ENCODE measurements around the gene PPP1R8. TPM values are rescaled to one million over a fixed set of nuclear protein-coding genes. Genes with fewer than 3 reads are reported as not detected.

PPP1R8 gene
- total RNA-seq, 1 experiment from 2014 or later: 57.4 TPM

- RAD21 ChIA-PET (ENCODE audit: low non-redundant PET in 1 of 2, low total read pairs in 2 of 2, uncharacterized antibody in 2 of 2, unreplicated experiment in 2 of 2): no interaction called here
- Histone ChIP-seq H2AFZ (ENCODE audit: low read depth, low read length, poor library complexity, severe bottlenecking) (no peak overlapping the region), H3K36me3 (ENCODE audit: control insufficient read depth in 1 of 2, insufficient read depth in 2 of 2, low read length in 2 of 2) (peaks cover 0 to 5% of the 10 kb centered on the region in 2 experiments; a peak in 2 of 4 replicates), H3K27ac (ENCODE audit: low read depth, low read length) (no peak overlapping the region), H3K4me2 (ENCODE audit: low read length) (no peak overlapping the region), H4K20me1 (ENCODE audit: insufficient read depth) (no peaks in the 10 kb centered on the region), H3K4me3 (replicated peaks in 1 of 2; ENCODE audit: low read depth in 1 of 2, low read length in 2 of 2) (no peak overlapping the region), H3K9me2 (ENCODE audit: insufficient read depth) (no peaks in the 10 kb centered on the region), H3K9me3 (ENCODE audit: control insufficient read depth in 1 of 2, insufficient read depth in 1 of 2, low read depth in 1 of 2, low read length in 2 of 2) (no peaks in the 10 kb centered on the region), H3K79me2 (ENCODE audit: insufficient read depth, low read length) (no peaks in the 10 kb centered on the region), H3K4me1 (ENCODE audit: control insufficient read depth in 1 of 2, insufficient read depth in 2 of 2, low read length in 2 of 2) (no peaks in the 10 kb centered on the region), H3K9ac (ENCODE audit: low read length) (no peak overlapping the region), H3K27me3 (ENCODE audit: insufficient read depth, low read length) (no peaks in the 10 kb centered on the region)
- no TSS peak for BruUV-seq (replicated peaks)
- intact Hi-C loops (cut with micrococcal nuclease): no loop called here
- DNase-seq (ENCODE audit: low read depth, low spot score): no peak
- POLR2A ChIA-PET: no interaction called here
- TF ChIP-seq ZFX (IDR thresholded peaks at IDR 0.05) (no peak), YY1 (IDR thresholded peaks at IDR 0.05; ENCODE audit: extremely low read depth, insufficient replicate concordance, low read depth, low read length) (no peak), TCF7L2 (IDR thresholded peaks at IDR 0.05; ENCODE audit: borderline replicate concordance, extremely low read depth, insufficient read depth, insufficient read length) (no peak), ZNF274 (IDR thresholded peaks at IDR 0.05; ENCODE audit: low read depth, low read length) (no peak)
- ATAC-seq: no peak
- CTCF ChIA-PET: no interaction called here
These were observed 13.5 kb upstream of the PPP1R8 start for GRCh38 chr1:27816921-27817630.

- Histone ChIP-seq H3K4me1 (ENCODE audit: control insufficient read depth in 1 of 2, insufficient read depth in 2 of 2, low read length in 2 of 2) (peaks cover 5 to 10% of the 10 kb centered on the region in 2 experiments; a peak in 3 of 4 replicates), H4K20me1 (ENCODE audit: insufficient read depth) (no peaks in the 10 kb centered on the region), H3K4me3 (replicated peaks in 1 of 2; ENCODE audit: low read depth in 1 of 2, low read length in 2 of 2) (no peak overlapping the region), H3K4me2 (ENCODE audit: low read length) (no peak overlapping the region), H3K9me2 (ENCODE audit: insufficient read depth) (no peaks in the 10 kb centered on the region), H3K79me2 (ENCODE audit: insufficient read depth, low read length) (no peaks in the 10 kb centered on the region), H2AFZ (ENCODE audit: low read depth, low read length, poor library complexity, severe bottlenecking) (no peak overlapping the region), H3K27me3 (ENCODE audit: insufficient read depth, low read length) (no peaks in the 10 kb centered on the region), H3K9me3 (ENCODE audit: control insufficient read depth in 1 of 2, insufficient read depth in 1 of 2, low read depth in 1 of 2, low read length in 2 of 2) (no peaks in the 10 kb centered on the region), H3K27ac (ENCODE audit: low read depth, low read length) (no peak overlapping the region), H3K36me3 (ENCODE audit: control insufficient read depth in 1 of 2, insufficient read depth in 2 of 2, low read length in 2 of 2) (peaks cover 0 to 3% of the 10 kb centered on the region in 2 experiments; a peak in 1 of 4 replicates), H3K9ac (ENCODE audit: low read length) (no peak overlapping the region)
- DNase-seq (ENCODE audit: low read depth, low spot score): no peak
- ChIA-PET POLR2A (no interaction called here), CTCF (no interaction called here), RAD21 (ENCODE audit: low non-redundant PET in 1 of 2, low total read pairs in 2 of 2, uncharacterized antibody in 2 of 2, unreplicated experiment in 2 of 2) (no interaction called here)
- BruUV-seq (replicated peaks): no TSS peak
- no peak for ATAC-seq
- intact Hi-C loops (cut with micrococcal nuclease): no loop called here
- TF ChIP-seq ZNF274 (IDR thresholded peaks at IDR 0.05; ENCODE audit: low read depth, low read length) (no peak), SP1 (IDR thresholded peaks at IDR 0.05; ENCODE audit: low read depth) (no peak), RAD21 (IDR thresholded peaks at IDR 0.05; ENCODE audit: low read depth) (no peak), CBX3 (IDR thresholded peaks at IDR 0.05; ENCODE audit: low read depth) (no peak), EZH2phosphoT487 (IDR thresholded peaks at IDR 0.05; ENCODE audit: borderline replicate concordance) (no peak), POLR2AphosphoS5 (IDR thresholded peaks at IDR 0.05; ENCODE audit: low read depth, low read length) (no peak), POLR2A (IDR thresholded peaks at IDR 0.05; ENCODE audit: borderline replicate concordance, extremely low read depth, insufficient read depth, insufficient read length) (no peak)
- TF ChIP-seq, protein P1, sequence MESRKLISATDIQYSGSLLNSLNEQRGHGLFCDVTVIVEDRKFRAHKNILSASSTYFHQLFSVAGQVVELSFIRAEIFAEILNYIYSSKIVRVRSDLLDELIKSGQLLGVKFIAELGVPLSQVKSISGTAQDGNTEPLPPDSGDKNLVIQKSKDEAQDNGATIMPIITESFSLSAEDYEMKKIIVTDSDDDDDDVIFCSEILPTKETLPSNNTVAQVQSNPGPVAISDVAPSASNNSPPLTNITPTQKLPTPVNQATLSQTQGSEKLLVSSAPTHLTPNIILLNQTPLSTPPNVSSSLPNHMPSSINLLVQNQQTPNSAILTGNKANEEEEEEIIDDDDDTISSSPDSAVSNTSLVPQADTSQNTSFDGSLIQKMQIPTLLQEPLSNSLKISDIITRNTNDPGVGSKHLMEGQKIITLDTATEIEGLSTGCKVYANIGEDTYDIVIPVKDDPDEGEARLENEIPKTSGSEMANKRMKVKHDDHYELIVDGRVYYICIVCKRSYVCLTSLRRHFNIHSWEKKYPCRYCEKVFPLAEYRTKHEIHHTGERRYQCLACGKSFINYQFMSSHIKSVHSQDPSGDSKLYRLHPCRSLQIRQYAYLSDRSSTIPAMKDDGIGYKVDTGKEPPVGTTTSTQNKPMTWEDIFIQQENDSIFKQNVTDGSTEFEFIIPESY (IDR thresholded peaks at IDR 0.05; ENCODE audit: extremely low read depth, insufficient replicate concordance, low read length): no peak
- TF ChIP-seq, protein P2, sequence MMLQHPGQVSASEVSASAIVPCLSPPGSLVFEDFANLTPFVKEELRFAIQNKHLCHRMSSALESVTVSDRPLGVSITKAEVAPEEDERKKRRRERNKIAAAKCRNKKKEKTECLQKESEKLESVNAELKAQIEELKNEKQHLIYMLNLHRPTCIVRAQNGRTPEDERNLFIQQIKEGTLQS (IDR thresholded peaks at IDR 0.05): no peak
- TF ChIP-seq, protein P3, sequence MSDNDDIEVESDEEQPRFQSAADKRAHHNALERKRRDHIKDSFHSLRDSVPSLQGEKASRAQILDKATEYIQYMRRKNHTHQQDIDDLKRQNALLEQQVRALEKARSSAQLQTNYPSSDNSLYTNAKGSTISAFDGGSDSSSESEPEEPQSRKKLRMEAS (IDR thresholded peaks at IDR 0.05): no peak
These were observed 8.7 kb upstream of the PPP1R8 start for GRCh38 chr1:27821761-27822315.
